ENCODE measurements around the gene ACAN.

ACAN gene

DNA sequence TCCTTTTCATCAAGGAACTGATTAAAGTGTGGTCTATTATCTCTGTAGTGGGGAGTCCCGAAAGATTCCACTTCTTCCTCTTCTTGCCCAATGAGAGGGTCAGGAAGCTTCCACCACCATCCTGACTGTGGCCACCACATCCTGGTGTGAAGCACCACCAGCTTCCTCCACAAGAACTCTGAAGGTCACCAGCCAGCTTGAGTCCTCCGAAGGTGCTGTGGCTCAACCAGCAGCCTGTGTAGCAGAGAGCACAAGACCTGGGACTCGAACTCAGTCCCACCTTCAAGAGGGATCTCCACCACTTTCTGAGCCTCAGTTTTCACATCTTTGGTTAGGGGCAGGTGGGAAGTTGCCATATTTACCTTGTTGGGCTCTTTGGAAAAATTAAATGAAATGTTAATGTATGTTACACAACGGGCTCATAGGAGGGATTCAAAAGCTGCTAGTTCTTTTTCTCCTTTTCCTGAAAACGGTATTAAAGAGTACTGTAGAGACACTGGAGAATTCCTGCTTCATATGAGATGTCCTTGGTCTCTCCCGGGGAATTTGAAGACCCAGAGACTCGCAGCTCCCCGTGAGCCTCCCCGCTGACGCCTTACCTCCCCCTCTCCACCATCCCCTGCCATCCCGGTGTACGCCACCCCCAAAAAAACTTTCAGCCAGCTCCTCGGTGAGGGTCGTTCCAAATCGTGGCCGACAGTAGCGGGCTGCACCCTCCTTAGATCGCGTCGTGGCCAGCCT lies 816 bp upstream of the ACAN start:
- DNase-seq, result no peak

GRCh38 chr15:88802991-88803240 lies 320 bp upstream of the ACAN start:
- DNase-seq, result no peak

- DNase-seq, result no peak
Measured at GRCh38 chr15:88803920-88804247, 648 bp downstream of the ACAN start.

DNA sequence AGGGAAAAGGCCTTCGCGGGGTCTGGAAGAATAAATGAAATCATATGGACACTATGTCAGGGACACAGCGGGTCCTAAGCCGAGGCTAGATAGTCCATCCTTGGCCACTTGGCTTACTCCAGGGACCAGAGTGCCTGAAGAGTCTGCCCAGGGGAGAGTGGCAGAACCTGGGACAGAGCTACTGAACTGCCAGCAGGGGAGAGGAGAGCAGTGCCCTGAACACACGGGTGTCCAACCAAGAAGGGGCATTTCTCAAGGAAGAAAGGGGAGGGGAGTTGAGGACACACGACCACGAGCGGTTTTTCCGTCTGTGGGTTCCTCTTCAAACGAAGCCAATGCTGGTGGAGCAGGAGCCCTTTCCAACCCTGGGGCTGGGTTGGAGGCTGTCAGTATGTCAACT lies 1.0 kb downstream of the ACAN start:
- no peak for DNase-seq

DNA sequence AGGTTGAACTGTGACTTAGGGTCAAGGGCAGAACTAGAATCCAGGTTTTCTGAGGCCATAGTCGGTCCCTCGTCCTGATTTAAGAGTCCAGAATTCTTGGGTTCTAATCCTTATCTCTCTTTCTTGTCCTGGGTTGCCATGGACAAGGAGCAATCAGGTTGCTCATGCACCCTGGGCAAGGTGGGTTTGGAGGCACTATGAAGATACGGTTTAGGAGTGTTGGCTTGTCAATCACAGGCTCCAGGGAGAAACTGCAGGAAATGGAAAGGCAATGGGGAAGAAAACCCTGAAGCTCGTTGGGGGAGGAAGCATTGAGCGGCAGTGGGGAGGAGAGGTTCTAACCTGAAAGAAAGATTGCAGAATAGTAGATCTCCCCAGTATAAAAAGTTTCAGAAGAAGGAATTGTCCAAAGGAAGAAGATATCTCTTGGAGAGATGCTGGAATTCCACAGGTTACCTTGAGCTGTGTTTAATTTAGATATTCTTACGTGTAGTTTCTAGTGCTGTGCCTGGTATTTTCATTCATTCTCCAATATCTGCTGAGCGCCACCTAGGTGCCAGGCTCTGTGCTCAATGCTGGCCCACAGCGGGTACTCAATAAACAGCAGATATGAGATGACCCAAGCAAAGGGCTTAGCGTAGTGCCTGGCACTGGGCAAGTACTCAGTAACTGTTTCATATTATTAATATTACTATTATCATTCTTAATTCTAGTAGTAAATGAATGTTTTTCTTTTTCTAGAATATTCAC lies 2.0 kb downstream of the ACAN start:
- DNase-seq, result no peak

DNA sequence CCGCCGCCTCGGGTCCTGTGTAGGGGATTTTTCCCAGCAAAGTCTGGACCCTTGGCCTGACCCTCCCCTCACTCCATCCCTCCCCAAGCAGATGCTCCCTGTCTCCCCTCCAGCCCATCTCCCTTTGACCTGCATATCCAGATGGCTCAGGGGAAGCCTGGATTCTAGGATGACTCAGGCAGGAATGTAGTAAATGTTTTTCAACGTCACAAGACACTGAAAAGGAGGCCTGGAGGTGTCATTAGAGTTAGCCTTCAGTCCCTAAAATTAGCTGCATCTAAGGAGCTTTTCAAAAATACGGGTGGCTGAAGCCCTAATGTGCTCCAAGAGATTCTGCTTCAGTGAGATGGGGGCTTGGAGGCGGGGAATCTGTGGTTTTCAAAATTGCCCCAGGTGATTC lies 7.2 kb downstream of the ACAN start:
- DNase-seq, result no peak

- DNase-seq, result no peak
Measured at GRCh38 chr15:88812133-88812532, 8.9 kb downstream of the ACAN start.

GRCh38 chr15:88813960-88814359 lies 10.7 kb downstream of the ACAN start:
- no peak for DNase-seq

DNA sequence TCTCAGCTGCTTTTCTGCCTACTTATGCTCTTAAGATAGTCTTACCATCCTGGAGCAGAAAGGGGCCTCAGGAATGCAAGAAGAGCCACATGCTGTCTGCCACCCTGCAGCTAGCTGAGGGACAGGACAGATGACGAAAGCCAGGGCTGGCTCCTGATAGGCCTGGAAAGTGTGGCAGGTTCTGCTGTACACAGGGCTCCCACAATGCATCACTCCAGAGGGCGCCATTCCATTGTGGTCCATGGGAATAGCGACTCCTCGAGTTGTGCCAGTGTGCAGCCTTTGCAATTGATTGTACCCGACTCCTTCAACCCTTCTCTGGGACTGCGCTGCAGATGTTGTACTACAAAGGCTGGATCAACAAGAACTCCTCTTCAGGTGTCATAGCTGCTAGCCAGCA lies 11.2 kb downstream of the ACAN start:
- no peak for DNase-seq

DNA sequence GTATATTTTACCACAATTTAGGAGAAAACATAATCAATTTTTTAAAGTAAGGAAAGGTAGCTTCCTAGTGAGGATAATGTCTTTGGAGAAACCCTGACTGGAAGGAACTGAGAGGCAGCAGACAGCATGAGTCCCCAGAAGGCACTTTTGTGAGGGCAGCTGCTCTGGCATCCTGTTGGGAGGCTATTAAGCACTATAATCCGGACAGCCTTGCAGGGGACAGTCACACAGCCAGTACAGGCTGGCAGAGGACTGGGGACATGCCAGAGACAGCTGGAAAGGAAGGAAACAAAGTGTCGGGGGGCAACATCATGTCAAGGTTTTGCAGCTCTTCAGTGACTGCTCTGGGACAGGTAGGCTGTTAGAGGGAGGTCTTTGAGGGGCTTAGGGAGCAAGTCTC lies 15.7 kb downstream of the ACAN start:
- DNase-seq, result no peak

DNA sequence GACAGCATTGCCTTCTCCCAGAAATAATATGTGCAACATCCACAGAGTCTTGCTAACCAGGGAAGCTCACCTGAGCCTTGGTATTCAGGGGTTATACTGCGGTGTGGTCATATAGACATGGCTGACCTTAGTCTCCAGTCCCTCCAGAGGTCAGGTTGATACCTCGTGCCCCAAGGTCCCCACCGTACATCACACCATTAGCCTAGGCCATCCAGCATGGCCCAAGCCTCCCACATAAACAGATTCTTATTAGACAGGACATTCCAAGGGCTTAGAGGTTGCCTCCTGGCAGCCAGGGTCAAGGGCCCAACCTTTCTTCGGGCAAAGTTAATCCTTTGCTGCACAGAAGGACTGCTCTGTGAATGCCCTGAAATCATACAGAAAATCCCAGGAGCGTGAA lies 18.8 kb downstream of the ACAN start:
- DNase-seq, result no peak

- no peak for DNase-seq
Measured at GRCh38 chr15:88828791-88829190, 25.6 kb downstream of the ACAN start.

- DNase-seq, result no peak
Measured at GRCh38 chr15:88830016-88830415, 26.8 kb downstream of the ACAN start.

GRCh38 chr15:88832820-88833730 lies 29.8 kb downstream of the ACAN start:
- no peak for DNase-seq

DNA sequence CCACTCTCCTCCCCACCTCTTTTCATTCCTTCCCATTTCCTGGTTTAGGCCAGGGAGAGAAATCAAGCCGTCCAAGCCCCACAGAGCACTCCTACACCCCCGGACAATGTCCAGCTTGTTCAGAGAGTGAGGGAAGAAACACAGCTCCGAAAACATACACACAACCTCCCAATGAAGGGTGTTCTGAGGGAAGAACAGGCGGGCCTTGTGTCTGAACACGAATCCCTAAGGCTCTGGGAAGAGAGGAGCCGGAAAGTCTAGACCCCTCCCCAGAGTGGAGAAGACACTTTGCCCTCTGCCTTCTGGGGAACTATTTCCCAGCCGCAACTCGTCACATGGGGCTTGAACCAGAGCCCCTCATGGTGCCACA lies 30.5 kb downstream of the ACAN start:
- DNase-seq, result no peak

- peak; percentile 4 to 7 for DNase-seq
Measured at GRCh38 chr15:88834211-88834812, 31.1 kb downstream of the ACAN start.

- DNase-seq, result no peak
Measured at GRCh38 chr15:88835119-88835518, 31.9 kb downstream of the ACAN start.

DNA sequence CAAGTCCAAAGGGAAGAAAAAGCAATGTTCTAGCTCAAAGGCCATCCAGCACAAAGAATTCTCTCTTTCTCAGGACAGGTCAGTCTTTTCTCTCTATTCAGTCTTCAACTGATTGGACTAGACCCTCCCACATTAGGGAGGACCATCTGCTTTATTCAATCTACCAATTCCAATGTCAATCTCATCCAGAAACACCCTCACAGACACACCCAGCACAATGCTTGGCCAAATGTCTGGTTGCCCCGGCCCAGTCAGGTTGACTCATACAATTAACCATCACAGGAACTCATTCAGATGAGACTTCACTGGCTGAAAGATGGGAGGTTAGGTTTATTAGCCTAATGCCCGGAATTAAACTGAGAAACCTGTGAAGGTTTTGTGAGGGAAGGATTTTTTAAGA lies 32.4 kb downstream of the ACAN start:
- DNase-seq, result no peak

- no peak for DNase-seq
Measured at GRCh38 chr15:88838667-88839066, 35.4 kb downstream of the ACAN start.

- no peak for DNase-seq
Measured at GRCh38 chr15:88839146-88839545, 35.9 kb downstream of the ACAN start.

DNA sequence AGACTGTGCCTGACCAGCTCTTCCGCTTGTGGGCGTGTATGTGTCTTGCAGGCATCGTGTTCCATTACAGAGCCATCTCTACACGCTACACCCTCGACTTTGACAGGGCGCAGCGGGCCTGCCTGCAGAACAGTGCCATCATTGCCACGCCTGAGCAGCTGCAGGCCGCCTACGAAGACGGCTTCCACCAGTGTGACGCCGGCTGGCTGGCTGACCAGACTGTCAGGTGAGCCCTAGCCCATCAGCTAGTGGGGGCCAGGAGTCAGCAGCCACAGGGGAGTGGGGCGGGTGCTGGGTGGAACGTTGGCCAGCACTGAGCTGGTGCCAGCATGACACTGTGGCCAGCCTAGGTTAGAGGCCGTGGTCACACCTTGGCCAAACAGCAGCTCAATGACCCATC lies 36.7 kb downstream of the ACAN start:
- DNase-seq, result no peak

GRCh38 chr15:88841236-88841635 lies 38.0 kb downstream of the ACAN start:
- DNase-seq, result no peak

GRCh38 chr15:88842156-88842555 lies 38.9 kb downstream of the ACAN start:
- no peak for DNase-seq

GRCh38 chr15:88843334-88843733 lies 40.1 kb downstream of the ACAN start:
- no peak for DNase-seq

Measured in inflammatory macrophage (primary cell).